Smooth muscle cell (in vitro differentiated cells): ENCODE measurements around the gene TRIM22. TPM values are rescaled to one million over a fixed set of nuclear protein-coding genes. Genes with fewer than 3 reads are reported as not detected.

Source experiments
- DNase-seq: peaks from one replicate; lab custom pipeline; 2025; ENCODE audit not compliant: unreplicated experiment; lab: John Stamatoyannopoulos, UW
- H2AFZ ChIP-seq: fragments of 200-600 bp; sonication (generic); 2 replicates; pipeline ENCODE4 v1.6.0; 2016; ENCODE audit warnings: antibody characterized with exemption, low read depth, mild to moderate bottlenecking
- H3F3A ChIP-seq: fragments of 200-600 bp; sonication (generic); 2 replicates; pipeline ENCODE4 v1.6.0; 2017; ENCODE audit warnings: antibody characterized with exemption, low read depth
- H3K27ac ChIP-seq: fragments of 200-600 bp; sonication (generic); 2 replicates; pipeline ENCODE4 v1.5.1; 2016; ENCODE audit warnings: low read depth, mild to moderate bottlenecking
- H3K27me3 ChIP-seq: fragments of 200-600 bp; sonication (generic); 2 replicates; pipeline ENCODE4 v1.6.1; 2016; ENCODE audit warnings: low read depth, mild to moderate bottlenecking
- H3K36me3 ChIP-seq: fragments of 200-600 bp; sonication (generic); 2 replicates; pipeline ENCODE4 v1.5.1; 2016; ENCODE audit warnings: low read depth
- H3K4me1 ChIP-seq: fragments of 200-600 bp; sonication (generic); 2 replicates; pipeline ENCODE4 v1.5.1; 2016; ENCODE audit warnings: low read depth
- H3K4me2 ChIP-seq: fragments of 200-600 bp; sonication (generic); 2 replicates; pipeline ENCODE4 v1.6.0; 2016; ENCODE audit warnings: mild to moderate bottlenecking
- H3K4me3 ChIP-seq: fragments of 200-600 bp; sonication (generic); 2 replicates; pipeline ENCODE4 v1.5.1; 2016; ENCODE audit warnings: mild to moderate bottlenecking
- H3K79me2 ChIP-seq: fragments of 200-600 bp; sonication (generic); 2 replicates; pipeline ENCODE4 v1.6.0; 2016; ENCODE audit warnings: low read depth, mild to moderate bottlenecking
- H3K9ac ChIP-seq: fragments of 200-600 bp; sonication (generic); 2 replicates; pipeline ENCODE4 v1.6.0; 2016; ENCODE audit warnings: low read depth
- H3K9me3 ChIP-seq: fragments of 200-600 bp; sonication (generic); replicated peaks from 2 replicates; pipeline ENCODE4 v1.5.1; 2016; ENCODE audit warnings: low read depth
- H4K20me1 ChIP-seq: fragments of 200-600 bp; sonication (generic); 2 replicates; pipeline ENCODE4 v1.6.0; 2016; ENCODE audit warnings: low read depth
- WGBS: methylation state at CpG from one replicate; pipeline ENCODE4 v1.1.7; 2016; ENCODE audit warnings: low lambda C conversion rate; 5-methylcytosine and 5-hydroxymethylcytosine counted together
- polyA plus RNA-seq: library from polyadenylated mRNA; unstranded; fragments of >200 nt; fragmentation: Nextera tagmentation; extraction: Ambion mirVana; gene quantifications from 2 replicates; pipeline ENCODE4 v1.2.1, GENCODE V29; 2016
- total RNA-seq: library from RNA; depleted of rRNA; stranded (reverse); fragments of >200 nt; gene quantifications from 2 replicates; pipeline ENCODE4 v1.2.3, GENCODE V29; 2014
- TF ChIP-seq, protein P1 (sequence below): fragments of 200-600 bp; sonication (generic); IDR thresholded peaks from 2 replicates; pipeline ENCODE4 v1.5.1; 2017; ENCODE audit warnings: borderline replicate concordance, mild to moderate bottlenecking, antibody characterized with exemption; ENCODE audit not compliant: insufficient read depth, poor library complexity, severe bottlenecking

TRIM22 gene
- total and polyA plus RNA-seq, 2 experiments from 2014 or later: 26.1 to 34.4 TPM

DNA sequence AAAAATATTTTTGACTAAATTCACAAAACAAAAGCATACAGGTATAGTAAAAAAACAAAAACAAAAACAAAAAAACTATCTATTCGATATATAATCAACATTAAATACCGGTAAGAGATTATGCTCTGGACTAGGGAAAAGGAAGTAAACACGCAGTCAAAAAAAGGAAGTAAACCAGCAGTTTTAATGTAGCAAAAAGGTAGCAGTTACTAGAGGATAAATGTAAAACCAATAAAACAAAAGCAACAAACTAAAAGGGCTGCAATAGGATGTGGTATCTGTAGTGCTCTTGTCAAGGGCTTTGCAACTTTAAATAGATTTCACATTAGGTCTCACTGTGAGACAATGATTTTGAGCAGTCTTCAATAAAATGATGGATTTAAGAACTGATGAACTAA lies 2.4 kb downstream of the TRIM22 start:
- Histone ChIP-seq H3K4me2 (peak overlapping the region; percentile 76), H3K9me3 (no peaks in the 10 kb centered on the region), H3K4me3 (no peak overlapping the region), H3K27ac (no peak overlapping the region), H3K4me1 (peaks cover 19% of the 10 kb centered on the region), H3F3A (no peaks in the 10 kb centered on the region), H2AFZ (no peak overlapping the region), H3K36me3 (no peaks in the 10 kb centered on the region), H3K9ac (no peak overlapping the region), H3K27me3 (no peaks in the 10 kb centered on the region), H4K20me1 (no peaks in the 10 kb centered on the region), H3K79me2 (no peaks in the 10 kb centered on the region)
- WGBS: 95% methylated on average over 3 of the region's 3 CpGs
- TF ChIP-seq, protein P1, sequence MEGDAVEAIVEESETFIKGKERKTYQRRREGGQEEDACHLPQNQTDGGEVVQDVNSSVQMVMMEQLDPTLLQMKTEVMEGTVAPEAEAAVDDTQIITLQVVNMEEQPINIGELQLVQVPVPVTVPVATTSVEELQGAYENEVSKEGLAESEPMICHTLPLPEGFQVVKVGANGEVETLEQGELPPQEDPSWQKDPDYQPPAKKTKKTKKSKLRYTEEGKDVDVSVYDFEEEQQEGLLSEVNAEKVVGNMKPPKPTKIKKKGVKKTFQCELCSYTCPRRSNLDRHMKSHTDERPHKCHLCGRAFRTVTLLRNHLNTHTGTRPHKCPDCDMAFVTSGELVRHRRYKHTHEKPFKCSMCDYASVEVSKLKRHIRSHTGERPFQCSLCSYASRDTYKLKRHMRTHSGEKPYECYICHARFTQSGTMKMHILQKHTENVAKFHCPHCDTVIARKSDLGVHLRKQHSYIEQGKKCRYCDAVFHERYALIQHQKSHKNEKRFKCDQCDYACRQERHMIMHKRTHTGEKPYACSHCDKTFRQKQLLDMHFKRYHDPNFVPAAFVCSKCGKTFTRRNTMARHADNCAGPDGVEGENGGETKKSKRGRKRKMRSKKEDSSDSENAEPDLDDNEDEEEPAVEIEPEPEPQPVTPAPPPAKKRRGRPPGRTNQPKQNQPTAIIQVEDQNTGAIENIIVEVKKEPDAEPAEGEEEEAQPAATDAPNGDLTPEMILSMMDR: no peak
- DNase-seq: no peak

DNA sequence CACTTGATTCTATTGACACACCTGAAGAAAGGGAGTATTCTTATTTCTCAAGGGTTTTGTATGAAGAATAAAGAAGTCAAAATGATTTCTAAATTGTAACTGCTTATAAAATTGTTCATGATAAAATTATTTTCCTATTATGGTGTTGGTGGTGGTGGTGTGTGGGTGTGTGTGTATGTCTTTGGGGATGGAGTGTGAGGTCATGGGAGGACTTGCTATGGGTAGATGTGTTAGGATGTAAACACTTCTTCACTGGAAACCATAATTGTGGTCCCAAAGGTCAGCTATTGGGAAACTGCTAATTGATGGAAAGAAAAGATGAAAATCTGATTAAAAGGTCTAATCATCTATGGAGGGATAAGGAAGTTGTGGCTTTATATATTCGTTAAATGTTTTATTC lies 5.1 kb downstream of the TRIM22 start:
- WGBS: 94% methylated on average over 1 of the region's 1 CpG
- Histone ChIP-seq H3K27ac (no peak overlapping the region), H4K20me1 (no peaks in the 10 kb centered on the region), H3K4me1 (peaks cover 13% of the 10 kb centered on the region), H3K9me3 (no peaks in the 10 kb centered on the region), H3K27me3 (no peaks in the 10 kb centered on the region), H3K4me3 (no peak overlapping the region), H3K9ac (no peak overlapping the region), H3K4me2 (no peak overlapping the region), H3F3A (no peaks in the 10 kb centered on the region), H3K79me2 (no peaks in the 10 kb centered on the region), H3K36me3 (no peaks in the 10 kb centered on the region), H2AFZ (no peak overlapping the region)
- DNase-seq: no peak
- TF ChIP-seq, protein P1: no peak

DNA sequence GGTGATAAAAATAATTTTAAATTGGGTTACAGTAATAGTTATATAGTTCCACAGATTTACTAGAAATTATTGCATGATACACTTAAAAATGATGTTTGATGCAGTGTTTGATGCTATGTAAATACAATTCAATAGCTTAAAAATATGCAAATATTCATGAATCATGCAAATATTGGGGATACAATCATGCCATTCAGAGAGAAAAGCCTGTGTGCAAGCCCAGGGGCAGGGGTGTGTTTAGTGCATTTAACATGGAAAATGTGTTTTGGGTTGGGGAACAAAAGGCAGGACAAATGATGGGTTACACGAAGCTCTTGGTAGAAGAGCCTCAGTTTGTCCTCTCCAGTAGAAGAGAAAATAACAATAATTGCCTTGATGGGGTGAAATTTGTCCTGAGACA lies 6.0 kb downstream of the TRIM22 start:
- 78% methylated on average over 1 of the region's 1 CpG for WGBS
- no peaks in the 10 kb centered on the region for H3K79me2 ChIP-seq
- H3F3A ChIP-seq: no peaks in the 10 kb centered on the region

DNA sequence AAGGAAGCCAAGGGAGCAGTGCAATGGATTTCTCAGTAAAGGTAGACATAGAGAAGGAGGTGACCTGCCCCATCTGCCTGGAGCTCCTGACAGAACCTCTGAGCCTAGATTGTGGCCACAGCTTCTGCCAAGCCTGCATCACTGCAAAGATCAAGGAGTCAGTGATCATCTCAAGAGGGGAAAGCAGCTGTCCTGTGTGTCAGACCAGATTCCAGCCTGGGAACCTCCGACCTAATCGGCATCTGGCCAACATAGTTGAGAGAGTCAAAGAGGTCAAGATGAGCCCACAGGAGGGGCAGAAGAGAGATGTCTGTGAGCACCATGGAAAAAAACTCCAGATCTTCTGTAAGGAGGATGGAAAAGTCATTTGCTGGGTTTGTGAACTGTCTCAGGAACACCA lies 6.6 kb downstream of the TRIM22 start:
- no peaks in the 10 kb centered on the region for H3K36me3 ChIP-seq
- WGBS: 98% methylated on average over 2 of the region's 2 CpGs
- H2AFZ ChIP-seq: no peak overlapping the region

More for the DNA sequence above, 6.0 kb downstream of the TRIM22 start:
- no peaks in the 10 kb centered on the region for H3K27me3 ChIP-seq
- no peak overlapping the region for H3K27ac ChIP-seq
- DNase-seq: no peak
- no peaks in the 10 kb centered on the region for H3K9me3 ChIP-seq
- H3K4me2 ChIP-seq: no peak overlapping the region
- TF ChIP-seq, protein P1: no peak
- no peak overlapping the region for H3K4me3 ChIP-seq
- H4K20me1 ChIP-seq: no peaks in the 10 kb centered on the region
- H3K4me1 ChIP-seq: peaks cover 3% of the 10 kb centered on the region
- H3K36me3 ChIP-seq: no peaks in the 10 kb centered on the region
- H3K9ac ChIP-seq: no peak overlapping the region
- no peak overlapping the region for H2AFZ ChIP-seq

More for the DNA sequence above, 6.6 kb downstream of the TRIM22 start:
- Histone ChIP-seq H3K9ac (no peak overlapping the region), H3K9me3 (no peaks in the 10 kb centered on the region), H3F3A (no peaks in the 10 kb centered on the region), H3K4me1 (no peaks in the 10 kb centered on the region), H4K20me1 (no peaks in the 10 kb centered on the region), H3K79me2 (no peaks in the 10 kb centered on the region), H3K4me3 (no peak overlapping the region), H3K4me2 (no peak overlapping the region), H3K27me3 (no peaks in the 10 kb centered on the region), H3K27ac (no peak overlapping the region)
- no peak for DNase-seq
- TF ChIP-seq, protein P1: no peak
